Measurements from ENCODE around the gene FMR1.

GRCh38 chrX:147908106-147908505 is 3.6 kb upstream of the FMR1 start:
- no peak for TF ChIP-seq POLR2A (IDR thresholded peaks at IDR 0.05)
- TF ChIP-seq CTCF (IDR thresholded peaks at IDR 0.05): no peak
